IMR-90 (cell line): ENCODE measurements around the gene FAM78B. TPM values are rescaled to one million over a fixed set of nuclear protein-coding genes. Genes with fewer than 3 reads are reported as not detected.

ENCODE experiments used
- ATAC-seq: fragments of 200-7000 bp; cut with Tn5 transposase; 2 replicates; pipeline ENCODE4 v1.9.1; 2020; ENCODE audit warnings: low read depth, mild to moderate bottlenecking, moderate library complexity
- BruUV-seq: library from RNA; stranded (reverse); fragments of 400-500 nt; replicated peaks from 2 replicates; lab custom pipeline; 2021; lab: Mats Ljungman, UMichigan
- CTCF ChIA-PET: fragments of 300-600 bp; formaldehyde crosslinking; extraction: SDS; loops from one replicate; lab custom pipeline; 2021; ENCODE audit warnings: antibody characterized with exemption; lab: Yijun Ruan, JAX
- POLR2A ChIA-PET: fragments of 300-600 bp; sonication (Branson Sonifier 250); formaldehyde crosslinking; loops from one replicate; lab custom pipeline; 2022; ENCODE audit warnings: antibody characterized with exemption; ENCODE audit not compliant: unreplicated experiment; lab: Charles Lee
- DNase-seq: peaks from one replicate; pipeline ENCODE4 v3.0.0; 2013
- H2AFZ ChIP-seq: replicated peaks from 2 replicates; pipeline ENCODE3; 2013; ENCODE audit warnings: low read length, mild to moderate bottlenecking; ENCODE audit not compliant: poor library complexity
- H2AK5ac ChIP-seq: 2 replicates; pipeline ENCODE4 v1.6.1; 2013; ENCODE audit warnings: low read depth, low read length, inconsistent platforms
- H2AK9ac ChIP-seq: replicated peaks from 2 replicates; pipeline ENCODE3; 2013; ENCODE audit warnings: mild to moderate bottlenecking, low read depth, low read length, moderate library complexity; ENCODE audit not compliant: poor library complexity
- H2BK120ac ChIP-seq: 2 replicates; pipeline ENCODE4 v1.6.1; 2013; ENCODE audit warnings: low read depth, low read length, inconsistent platforms
- H2BK15ac ChIP-seq: 3 replicates; pipeline ENCODE4 v1.6.1; 2013; ENCODE audit warnings: low read depth, low read length, inconsistent platforms
- H2BK20ac ChIP-seq: 2 replicates; pipeline ENCODE4 v1.6.1; 2013; ENCODE audit warnings: low read depth, mild to moderate bottlenecking, inconsistent platforms, low read length, moderate library complexity
- H2BK5ac ChIP-seq: 2 replicates; pipeline ENCODE4 v1.6.1; 2013; ENCODE audit warnings: mild to moderate bottlenecking, low read depth, low read length, inconsistent platforms; ENCODE audit not compliant: poor library complexity, severe bottlenecking
- H3K14ac ChIP-seq: replicated peaks from 2 replicates; pipeline ENCODE4 v1.6.1; 2013; ENCODE audit warnings: low read depth, low read length, inconsistent platforms
- H3K18ac ChIP-seq: 2 replicates; pipeline ENCODE4 v1.6.1; 2013; ENCODE audit warnings: low read depth, low read length, control low read depth
- H3K23ac ChIP-seq: 2 replicates; pipeline ENCODE4 v1.6.1; 2013; ENCODE audit warnings: low read depth, low read length, inconsistent platforms
- H3K27ac ChIP-seq: 2 replicates; pipeline ENCODE4 v1.5.1; 2013; ENCODE audit warnings: mild to moderate bottlenecking, control low read depth, low read length; ENCODE audit not compliant: insufficient read depth
- H3K27me3 ChIP-seq: 2 replicates; pipeline ENCODE4 v1.6.1; 2013; ENCODE audit warnings: low read length; ENCODE audit not compliant: control insufficient read depth, insufficient read depth
- H3K36me3 ChIP-seq: 2 replicates; pipeline ENCODE4 v1.6.1; 2013; ENCODE audit warnings: low read length, mixed read lengths; ENCODE audit not compliant: control insufficient read depth, insufficient read depth
- H3K4ac ChIP-seq: 2 replicates; pipeline ENCODE4 v1.6.1; 2013; ENCODE audit warnings: low read depth, low read length, inconsistent platforms
- H3K4me1 ChIP-seq: 2 replicates; pipeline ENCODE4 v1.6.1; 2013; ENCODE audit warnings: low read length, mixed read lengths; ENCODE audit not compliant: control insufficient read depth, insufficient read depth
- H3K4me2 ChIP-seq: 2 replicates; pipeline ENCODE4 v1.6.1; 2013; ENCODE audit warnings: low read depth, mild to moderate bottlenecking, control low read depth, low read length, moderate library complexity
- H3K4me3 ChIP-seq: 2 replicates; pipeline ENCODE4 v1.5.1; 2013; ENCODE audit warnings: low read depth, mild to moderate bottlenecking, control low read depth, low read length, moderate library complexity; ENCODE audit not compliant: insufficient read depth
- H3K56ac ChIP-seq: 2 replicates; pipeline ENCODE4 v1.6.1; 2013; ENCODE audit warnings: low read length, inconsistent platforms; ENCODE audit not compliant: insufficient read depth; ENCODE audit errors: extremely low read depth
- H3K79me1 ChIP-seq, 2 experiments: 2 replicates each; pipeline ENCODE4 v1.6.1; 2013; ENCODE audit warnings: low read length in 2 of 2, inconsistent platforms in 1 of 2, low read depth in 1 of 2
- H3K9ac ChIP-seq: 2 replicates; pipeline ENCODE4 v1.6.1; 2013; ENCODE audit warnings: low read depth, low read length, control low read depth
- H3K9me1 ChIP-seq: 2 replicates; pipeline ENCODE4 v1.6.1; 2013; ENCODE audit warnings: low read length, inconsistent platforms; ENCODE audit not compliant: insufficient read depth
- H3K9me3 ChIP-seq: 2 replicates; pipeline ENCODE4 v1.6.1; 2013; ENCODE audit warnings: low read length; ENCODE audit not compliant: control insufficient read depth, insufficient read depth
- H4K20me1 ChIP-seq: 2 replicates; pipeline ENCODE4 v1.6.1; 2013; ENCODE audit warnings: low read length, inconsistent platforms; ENCODE audit not compliant: insufficient read depth
- H4K5ac ChIP-seq: 2 replicates; pipeline ENCODE4 v1.6.1; 2013; ENCODE audit warnings: mild to moderate bottlenecking, low read depth, low read length, control low read depth
- H4K8ac ChIP-seq, 2 experiments: 2 replicates each; pipeline ENCODE4 v1.6.1; 2013; ENCODE audit warnings: low read depth in 2 of 2, low read length in 2 of 2, control low read depth in 1 of 2, inconsistent platforms in 1 of 2
- H4K91ac ChIP-seq: 2 replicates; pipeline ENCODE4 v1.6.1; 2013; ENCODE audit warnings: low read depth, low read length, inconsistent platforms; ENCODE audit not compliant: insufficient read depth
- BHLHE40 ChIP-seq: fragments of 150-350 bp; IDR thresholded peaks from 2 replicates; pipeline ENCODE4 v1.6.1; 2016; ENCODE audit warnings: mild to moderate bottlenecking, low read depth, low read length
- CEBPB ChIP-seq: IDR thresholded peaks from 2 replicates; pipeline ENCODE4 v1.6.1; 2012; ENCODE audit warnings: low read depth, low read length, improper control_type of control experiment
- CHD1 ChIP-seq: IDR thresholded peaks from 2 replicates; pipeline ENCODE4 v1.6.1; 2012; ENCODE audit warnings: low read depth, low read length, improper control_type of control experiment
- CTCF ChIP-seq: conservative IDR thresholded peaks from 2 replicates; pipeline ENCODE4 v1.5.1; 2012; ENCODE audit warnings: mild to moderate bottlenecking, low read depth, low read length, improper control_type of control experiment
- FOS ChIP-seq: fragments of 150-350 bp; IDR thresholded peaks from 2 replicates; pipeline ENCODE4 v1.6.1; 2016; ENCODE audit warnings: low read depth, low read length
- MAFK ChIP-seq: IDR thresholded peaks from 2 replicates; pipeline ENCODE4 v1.6.1; 2012; ENCODE audit warnings: low read depth, low read length, improper control_type of control experiment
- MAZ ChIP-seq: IDR thresholded peaks from 2 replicates; pipeline ENCODE4 v1.6.1; 2012; ENCODE audit warnings: low read depth, mild to moderate bottlenecking, low read length, improper control_type of control experiment, moderate library complexity, borderline replicate concordance
- MXI1 ChIP-seq: IDR thresholded peaks from 2 replicates; pipeline ENCODE4 v1.6.1; 2012; ENCODE audit warnings: low read depth, mild to moderate bottlenecking, low read length, moderate library complexity, borderline replicate concordance
- NFE2L2 ChIP-seq: fragments of 150-350 bp; IDR thresholded peaks from 2 replicates; pipeline ENCODE4 v1.6.1; 2016; ENCODE audit warnings: low read depth, mild to moderate bottlenecking, low read length
- POLR2A ChIP-seq: IDR thresholded peaks from 2 replicates; pipeline ENCODE4 v1.6.1; 2012; ENCODE audit warnings: mild to moderate bottlenecking, low read depth, low read length
- RAD21 ChIP-seq: IDR thresholded peaks from 2 replicates; pipeline ENCODE4 v1.6.1; 2012; ENCODE audit warnings: low read length, improper control_type of control experiment
- RCOR1 ChIP-seq: IDR thresholded peaks from 2 replicates; pipeline ENCODE4 v1.6.1; 2012; ENCODE audit warnings: mild to moderate bottlenecking, low read length, improper control_type of control experiment; ENCODE audit not compliant: insufficient replicate concordance
- RFX5 ChIP-seq: IDR thresholded peaks from 2 replicates; pipeline ENCODE4 v1.8.0; 2012; ENCODE audit warnings: low read depth, mild to moderate bottlenecking, low read length, moderate library complexity
- SMC3 ChIP-seq: fragments of 150-350 bp; IDR thresholded peaks from 2 replicates; pipeline ENCODE4 v1.6.1; 2016; ENCODE audit warnings: low read depth, mild to moderate bottlenecking, antibody characterized with exemption, low read length, moderate library complexity
- USF2 ChIP-seq: fragments of 150-350 bp; IDR thresholded peaks from 2 replicates; pipeline ENCODE4 v1.6.1; 2017; ENCODE audit warnings: mild to moderate bottlenecking, antibody characterized with exemption, low read length, low read depth
- WGBS, 2 experiments: methylation state at CpG; one replicate each; pipeline versions ENCODE4 v1.1.5 to v1.1.7; 2013; ENCODE audit warnings: missing lambda C conversion rate in 2 of 2; ENCODE audit not compliant: insufficient read length in 1 of 2; ENCODE audit errors: extremely low coverage in 2 of 2; 5-methylcytosine and 5-hydroxymethylcytosine counted together
- dilution Hi-C: fragments of 300-500 bp; cut with HindIII; formaldehyde crosslinking; loops from one replicate; pipeline ENCODE4 v1.14.3; 2018; ENCODE audit warnings: low sequenced_read_pairs; ENCODE audit not compliant: unreplicated experiment
- in situ Hi-C: fragments of 300-500 bp; cut with MboI; formaldehyde crosslinking; loops from 3 replicates; pipeline ENCODE4 v1.14.3; 2019; ENCODE audit warnings: low sequenced_read_pairs, inconsistent platforms, mixed read lengths
- intact Hi-C: fragments of 100-400 bp; cut with micrococcal nuclease; formaldehyde crosslinking; loops from 2 replicates; pipeline ENCODE4 v1.10.0; 2022
- polyA plus RNA-seq, 3 experiments: library from polyadenylated mRNA; depleted of rRNA; stranded (reverse); fragments of >200 nt; gene quantifications; 2 replicates each; pipeline ENCODE4 v1.2.3, GENCODE V29; 2012; ENCODE audit warnings: low replicate concordance in 1 of 3
- total RNA-seq: library from RNA; depleted of rRNA; stranded (reverse); fragments of >200 nt; gene quantifications from 2 replicates; pipeline ENCODE4 v1.2.3, GENCODE V29; 2012
- TF ChIP-seq, protein P1 (sequence below): fragments of 150-350 bp; IDR thresholded peaks from 2 replicates; pipeline ENCODE4 v1.6.1; 2016; ENCODE audit warnings: low read depth, mild to moderate bottlenecking, low read length, moderate library complexity, borderline replicate concordance

FAM78B gene
- total and polyA plus RNA-seq, 2 of the 4 experiments (the other 2 are of a cell fraction): under 0.01 to 0.12 TPM

DNA sequence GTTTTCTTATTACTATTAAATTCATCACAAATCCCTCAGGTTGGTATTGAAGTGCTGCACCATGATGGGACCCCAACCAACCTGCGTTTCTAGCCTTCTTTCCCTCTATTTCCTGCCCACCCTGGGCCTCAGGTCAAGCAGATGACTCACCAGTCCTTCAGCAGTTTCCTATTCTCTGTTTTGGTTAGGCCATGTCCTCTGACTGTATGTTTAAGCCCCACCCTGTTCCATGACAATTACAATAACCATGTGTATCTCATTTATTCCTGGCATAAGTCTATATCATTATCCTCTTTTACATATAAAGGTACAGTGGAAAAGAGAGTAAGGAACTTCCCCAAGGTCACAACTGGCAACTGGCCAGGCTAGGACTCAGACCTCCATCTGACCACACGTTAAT, 5.3 kb upstream of the FAM78B start:
- no peaks in the 10 kb centered on the region for H3K36me3 ChIP-seq
- WGBS, 2 experiments: no CpG with 5 or more reads among the region's 2 CpGs
- CTCF ChIA-PET: no interaction called here

More for the DNA sequence above, 5.3 kb upstream of the FAM78B start:
- Histone ChIP-seq H3K79me1 (no peaks in the 10 kb centered on the region), H3K18ac (no peak overlapping the region), H2BK20ac (no peak overlapping the region), H3K56ac (no peak overlapping the region), H3K4me2 (no peak overlapping the region), H3K9me3 (no peaks in the 10 kb centered on the region), H2BK15ac (no peak overlapping the region), H4K8ac (no peak overlapping the region), H2AFZ (no peak overlapping the region), H3K23ac (no peak overlapping the region), H2AK9ac (no peak overlapping the region), H3K4me3 (no peak overlapping the region), H2BK5ac (no peak overlapping the region), H4K20me1 (no peaks in the 10 kb centered on the region), H3K14ac (no peak overlapping the region), H3K9ac (no peak overlapping the region), H3K27me3 (no peaks in the 10 kb centered on the region; the same call in 1 of the 2 replicates), H3K4me1 (no peaks in the 10 kb centered on the region), H2BK120ac (no peak overlapping the region), H3K4ac (no peak overlapping the region), H3K27ac (no peak overlapping the region), H4K91ac (no peak overlapping the region), H3K9me1 (no peaks in the 10 kb centered on the region), H2AK5ac (no peak overlapping the region), H4K5ac (no peak overlapping the region)
- intact Hi-C loops (no loop called here), in situ Hi-C loops (no loop called here), dilution Hi-C loops (no loop called here)
- no TSS peak for BruUV-seq
- POLR2A ChIA-PET: no interaction called here
- DNase-seq: no peak
- no peak for ATAC-seq
- TF ChIP-seq CEBPB (no peak), BHLHE40 (no peak), CTCF (no peak), NFE2L2 (no peak), RCOR1 (no peak), MXI1 (no peak), MAZ (no peak), USF2 (no peak), SMC3 (no peak), CHD1 (no peak), RFX5 (no peak), FOS (no peak), POLR2A (no peak), RAD21 (no peak), MAFK (no peak)
- TF ChIP-seq, protein P1, sequence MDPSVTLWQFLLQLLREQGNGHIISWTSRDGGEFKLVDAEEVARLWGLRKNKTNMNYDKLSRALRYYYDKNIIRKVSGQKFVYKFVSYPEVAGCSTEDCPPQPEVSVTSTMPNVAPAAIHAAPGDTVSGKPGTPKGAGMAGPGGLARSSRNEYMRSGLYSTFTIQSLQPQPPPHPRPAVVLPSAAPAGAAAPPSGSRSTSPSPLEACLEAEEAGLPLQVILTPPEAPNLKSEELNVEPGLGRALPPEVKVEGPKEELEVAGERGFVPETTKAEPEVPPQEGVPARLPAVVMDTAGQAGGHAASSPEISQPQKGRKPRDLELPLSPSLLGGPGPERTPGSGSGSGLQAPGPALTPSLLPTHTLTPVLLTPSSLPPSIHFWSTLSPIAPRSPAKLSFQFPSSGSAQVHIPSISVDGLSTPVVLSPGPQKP: no peak
